ENCODE data around the gene NCOA7. TPM values are rescaled to one million over a fixed set of nuclear protein-coding genes. Genes with fewer than 3 reads are reported as not detected.

The NCOA7 gene
- total RNA-seq, 8 experiments from 2014 or later = 11.2 to 38.1 (median 20.5) TPM

GRCh38 chr6:125858427-125859320, 67.9 kb downstream of the NCOA7 start:
- peak; percentile 38 to 100 (median 78) for ATAC-seq (replicated peaks in 6 of 8)
- no peak overlapping the region for H3K27ac ChIP-seq
- in situ Hi-C loops (cut with MboI; ENCODE audit: low pct_unique_long_range_greater_than_20kb in 2 of 9, low sequenced_read_pairs in 9 of 9, unreplicated experiment in 9 of 9) = loop anchor here in 1 of 9 experiments (25.0 kb wide), 1 partner anchor 104 kb away; the partner anchor contains the start of gene HINT3
- WGBS, 10 experiments = 0 to 100% (median 42%) methylated on average over 1 to 6 of the region's 7 CpGs
- H3K4me3 ChIP-seq = no peak overlapping the region
- no peaks in the 10 kb centered on the region for H3K4me1 ChIP-seq (replicated peaks in 1 of 2)

- ATAC-seq (replicated peaks in 6 of 8) = no peak
- no peaks in the 10 kb centered on the region for H3K4me1 ChIP-seq (replicated peaks in 1 of 2)
- in situ Hi-C loops (cut with MboI; ENCODE audit: low pct_unique_long_range_greater_than_20kb in 2 of 9, low sequenced_read_pairs in 9 of 9, unreplicated experiment in 9 of 9) = loop anchor here in 1 of 9 experiments (25.0 kb wide), 1 partner anchor 103 kb away; the partner anchor contains the start of gene HINT3
- WGBS, 10 experiments = 40 to 84% (median 74%) methylated on average over 1 to 3 of the region's 3 CpGs
- no peak overlapping the region for H3K27ac ChIP-seq
- no peak overlapping the region for H3K4me3 ChIP-seq
Measured at GRCh38 chr6:125859727-125860126, 69.0 kb downstream of the NCOA7 start.

- Histone ChIP-seq H3K4me1 (replicated peaks in 1 of 2) (peaks cover 0 to 3% of the 10 kb centered on the region in 2 donors), H3K4me3 (no peak overlapping the region), H3K27ac (no peak overlapping the region)
- in situ Hi-C loops (cut with MboI; ENCODE audit: low pct_unique_long_range_greater_than_20kb in 2 of 9, low sequenced_read_pairs in 9 of 9, unreplicated experiment in 9 of 9) = loop anchor here in 1 of 9 experiments (25.0 kb wide), 1 partner anchor 99 kb away; the partner anchor contains the start of gene HINT3
- no peak for ATAC-seq (replicated peaks in 6 of 8)
Measured at GRCh38 chr6:125863023-125863422, 72.3 kb downstream of the NCOA7 start.

GRCh38 chr6:125865015-125865414, 74.3 kb downstream of the NCOA7 start:
- in situ Hi-C loops (cut with MboI; ENCODE audit: low pct_unique_long_range_greater_than_20kb in 2 of 9, low sequenced_read_pairs in 9 of 9, unreplicated experiment in 9 of 9) = loop anchor here in 1 of 9 experiments (25.0 kb wide), 1 partner anchor 97 kb away; the partner anchor contains the start of gene HINT3
- no peak for ATAC-seq (replicated peaks in 6 of 8)

GRCh38 chr6:125866433-125866832, 75.7 kb downstream of the NCOA7 start:
- in situ Hi-C loops (cut with MboI; ENCODE audit: low pct_unique_long_range_greater_than_20kb in 2 of 9, low sequenced_read_pairs in 9 of 9, unreplicated experiment in 9 of 9) = loop anchor here in 1 of 9 experiments (25.0 kb wide), 1 partner anchor 96 kb away; the partner anchor contains the start of gene HINT3
- H3K27ac ChIP-seq = no peak overlapping the region
- H3K4me1 ChIP-seq (replicated peaks in 1 of 2) = peaks cover 10 to 13% of the 10 kb centered on the region in 2 donors
- no peak overlapping the region for H3K4me3 ChIP-seq
- no peak for ATAC-seq (replicated peaks in 6 of 8)

More at GRCh38 chr6:125865015-125865414, 74.3 kb downstream of the NCOA7 start:
- 40 to 100% (median 80%) methylated on average over 1 to 4 of the region's 4 CpGs; no CpG with 5 or more reads in 2 of the 10 experiments for WGBS, 10 experiments
- H3K27ac ChIP-seq = no peak overlapping the region
- peaks cover 10 to 13% of the 10 kb centered on the region in 2 donors for H3K4me1 ChIP-seq (replicated peaks in 1 of 2)
- H3K4me3 ChIP-seq = no peak overlapping the region

- H3K27ac ChIP-seq = no peak overlapping the region
- H3K4me1 ChIP-seq (replicated peaks in 1 of 2) = peaks cover 10 to 13% of the 10 kb centered on the region in 2 donors
- ATAC-seq (replicated peaks in 6 of 8) = no peak
- no peak overlapping the region for H3K4me3 ChIP-seq
- 20 to 100% (median 83%) methylated on average over 1 to 6 of the region's 6 CpGs for WGBS, 10 experiments
- in situ Hi-C loops (cut with MboI; ENCODE audit: low pct_unique_long_range_greater_than_20kb in 2 of 9, low sequenced_read_pairs in 9 of 9, unreplicated experiment in 9 of 9) = loop anchor here in 1 of 9 experiments (25.0 kb wide), 1 partner anchor 95 kb away; the partner anchor contains the start of gene HINT3
Measured at GRCh38 chr6:125867483-125867942, 76.8 kb downstream of the NCOA7 start.

- peak in 6 of 8 experiments; percentile 16 to 43 (median 23) for ATAC-seq (replicated peaks in 6 of 8)
- 14 to 88% (median 55%) methylated on average over 1 to 2 of the region's 2 CpGs; no CpG with 5 or more reads in 2 of the 10 experiments for WGBS, 10 experiments
- in situ Hi-C loops (cut with MboI; ENCODE audit: low pct_unique_long_range_greater_than_20kb in 2 of 9, low sequenced_read_pairs in 9 of 9, unreplicated experiment in 9 of 9) = loop anchor here in 1 of 9 experiments (25.0 kb wide), 1 partner anchor 94 kb away; the partner anchor contains the start of gene HINT3
- Histone ChIP-seq H3K4me1 (replicated peaks in 1 of 2) (peaks cover 10 to 13% of the 10 kb centered on the region in 2 donors), H3K27ac (peak overlapping the region in 1 of 2 donors; percentile 53), H3K4me3 (no peak overlapping the region)
Measured at GRCh38 chr6:125868252-125868651, 77.5 kb downstream of the NCOA7 start.

GRCh38 chr6:125868678-125869395, 78.1 kb downstream of the NCOA7 start:
- WGBS, 10 experiments = 6 to 78% (median 62%) methylated on average over 2 to 5 of the region's 5 CpGs
- Histone ChIP-seq H3K4me3 (no peak overlapping the region), H3K4me1 (replicated peaks in 1 of 2) (peaks cover 10 to 13% of the 10 kb centered on the region in 2 donors), H3K27ac (no peak overlapping the region)
- in situ Hi-C loops (cut with MboI; ENCODE audit: low pct_unique_long_range_greater_than_20kb in 2 of 9, low sequenced_read_pairs in 9 of 9, unreplicated experiment in 9 of 9) = loop anchor here in 1 of 9 experiments (25.0 kb wide), 1 partner anchor 93 kb away; the partner anchor contains the start of gene HINT3
- ATAC-seq (replicated peaks in 6 of 8) = peak in 3 of 8 experiments; percentile 46 to 89 (median 85)

GRCh38 chr6:125869427-125869826, 78.7 kb downstream of the NCOA7 start:
- Histone ChIP-seq H3K4me3 (no peak overlapping the region), H3K4me1 (replicated peaks in 1 of 2) (peaks cover 10 to 13% of the 10 kb centered on the region in 2 donors), H3K27ac (no peak overlapping the region)
- peak in 2 of 8 experiments; percentile 42 to 46 for ATAC-seq (replicated peaks in 6 of 8)
- in situ Hi-C loops (cut with MboI; ENCODE audit: low pct_unique_long_range_greater_than_20kb in 2 of 9, low sequenced_read_pairs in 9 of 9, unreplicated experiment in 9 of 9) = loop anchor here in 1 of 9 experiments (25.0 kb wide), 1 partner anchor 93 kb away; the partner anchor contains the start of gene HINT3
- WGBS, 10 experiments = 70 to 100% (median 84%) methylated on average over 2 to 6 of the region's 6 CpGs; no CpG with 5 or more reads in 4 of the 10 experiments

- in situ Hi-C loops (cut with MboI; ENCODE audit: low pct_unique_long_range_greater_than_20kb in 2 of 9, low sequenced_read_pairs in 9 of 9, unreplicated experiment in 9 of 9) = loop anchor here in 1 of 9 experiments (25.0 kb wide), 1 partner anchor 91 kb away; the partner anchor contains the start of gene HINT3
- no peak overlapping the region for H3K27ac ChIP-seq
- ATAC-seq (replicated peaks in 6 of 8) = no peak
Measured at GRCh38 chr6:125871365-125871764, 80.6 kb downstream of the NCOA7 start.

GRCh38 chr6:125872259-125872921, 81.6 kb downstream of the NCOA7 start:
- WGBS, 10 experiments = 50 to 100% (median 89%) methylated on average over 1 to 5 of the region's 5 CpGs
- Histone ChIP-seq H3K4me3 (no peak overlapping the region), H3K4me1 (replicated peaks in 1 of 2) (peaks cover 10 to 13% of the 10 kb centered on the region in 2 donors), H3K27ac (no peak overlapping the region)
- in situ Hi-C loops (cut with MboI; ENCODE audit: low pct_unique_long_range_greater_than_20kb in 2 of 9, low sequenced_read_pairs in 9 of 9, unreplicated experiment in 9 of 9) = loop anchor here in 1 of 9 experiments (25.0 kb wide), 1 partner anchor 90 kb away; the partner anchor contains the start of gene HINT3
- ATAC-seq (replicated peaks in 6 of 8) = peak in 1 of 8 experiments; percentile 74

More at GRCh38 chr6:125871365-125871764, 80.6 kb downstream of the NCOA7 start:
- Histone ChIP-seq H3K4me1 (replicated peaks in 1 of 2) (peaks cover 10 to 13% of the 10 kb centered on the region in 2 donors), H3K4me3 (no peak overlapping the region)

- 87 to 100% (median 96%) methylated on average over 2 to 4 of the region's 4 CpGs for WGBS, 10 experiments
- Histone ChIP-seq H3K4me3 (no peak overlapping the region), H3K27ac (no peak overlapping the region), H3K4me1 (replicated peaks in 1 of 2) (no peaks in the 10 kb centered on the region)
- in situ Hi-C loops (cut with MboI; ENCODE audit: low pct_unique_long_range_greater_than_20kb in 2 of 9, low sequenced_read_pairs in 9 of 9, unreplicated experiment in 9 of 9) = no loop called here
- ATAC-seq (replicated peaks in 6 of 8) = no peak
Measured at GRCh38 chr6:125882243-125882642, 91.5 kb downstream of the NCOA7 start.
